H1 (cell line): ENCODE data around the gene IGSF9. TPM values are rescaled to one million over a fixed set of nuclear protein-coding genes. Genes with fewer than 3 reads are reported as not detected.

Experiments
- CTCF ChIA-PET: fragments of 300-600 bp; sonication (Branson Sonifier 250); formaldehyde crosslinking; loops from one replicate; lab custom pipeline; 2021; ENCODE audit not compliant: partially characterized antibody; lab: Charles Lee
- POLR2A ChIA-PET: fragments of 300-600 bp; sonication (Branson Sonifier 250); formaldehyde crosslinking; loops from one replicate; lab custom pipeline; 2021; ENCODE audit warnings: inconsistent platforms; ENCODE audit not compliant: partially characterized antibody; lab: Charles Lee
- DNase-seq, 2 experiments: peaks; one replicate each; pipeline versions ENCODE4 v3.0.0 to v3.0.0-alpha.2; 2010 to 2022; ENCODE audit warnings: low spot score in 2 of 2, low read depth in 1 of 2, mixed read lengths in 1 of 2
- FAIRE-seq: peaks from 2 replicates; lab custom pipeline; 2011; peaks lifted over from hg19 to GRCh38; lab: Jason Lieb, UNC
- H2AFZ ChIP-seq: 2 replicates; pipeline ENCODE4 v1.8.1; 2012; ENCODE audit warnings: low read length, inconsistent platforms
- H2AK5ac ChIP-seq: 2 replicates; pipeline ENCODE4 v1.6.1; 2013; ENCODE audit warnings: low read depth, low read length
- H2BK120ac ChIP-seq: replicated peaks from 2 replicates; pipeline ENCODE3; 2013; ENCODE audit warnings: low read depth, low read length, inconsistent platforms
- H2BK12ac ChIP-seq: 2 replicates; pipeline ENCODE4 v1.6.1; 2013; ENCODE audit warnings: low read depth, low read length
- H2BK15ac ChIP-seq: 2 replicates; pipeline ENCODE4 v1.6.1; 2013; ENCODE audit warnings: low read length
- H2BK20ac ChIP-seq: 2 replicates; pipeline ENCODE4 v1.6.1; 2013; ENCODE audit warnings: low read length
- H2BK5ac ChIP-seq: 2 replicates; pipeline ENCODE4 v1.6.1; 2013; ENCODE audit warnings: low read depth, low read length
- H3K14ac ChIP-seq: 2 replicates; pipeline ENCODE4 v1.6.1; 2013; ENCODE audit warnings: inconsistent platforms; ENCODE audit not compliant: insufficient read length
- H3K18ac ChIP-seq: 2 replicates; pipeline ENCODE4 v1.6.1; 2013; ENCODE audit warnings: low read length; ENCODE audit errors: extremely low read depth
- H3K23ac ChIP-seq: 2 replicates; pipeline ENCODE4 v1.6.1; 2013; ENCODE audit warnings: inconsistent platforms; ENCODE audit not compliant: insufficient read length
- H3K23me2 ChIP-seq: 2 replicates; pipeline ENCODE4 v1.6.1; 2013; ENCODE audit warnings: low read depth, low read length
- H3K27ac ChIP-seq: 2 replicates; pipeline ENCODE4 v1.6.1; 2011; ENCODE audit warnings: low read depth, low read length, inconsistent platforms
- H3K27me3 ChIP-seq, 4 experiments: replicated peaks in 1 of 4; 1 replicate in 1 of 4; 2 replicates in 3 of 4; pipeline versions ENCODE4 v1.6.1 to v1.8.1; 2011 to 2013; ENCODE audit warnings: low read length in 3 of 4, mild to moderate bottlenecking in 3 of 4, inconsistent platforms in 2 of 4, mixed read lengths in 2 of 4, moderate library complexity in 1 of 4; ENCODE audit not compliant: control insufficient read depth in 3 of 4, insufficient read depth in 3 of 4; ENCODE audit errors: extremely low read depth in 1 of 4
- H3K36me3 ChIP-seq, 4 experiments: 2 replicates each; pipeline versions ENCODE4 v1.6.1 to v1.8.1; 2011 to 2013; ENCODE audit warnings: mild to moderate bottlenecking in 4 of 4, low read length in 3 of 4, moderate library complexity in 2 of 4, control low read depth in 1 of 4, inconsistent platforms in 1 of 4; ENCODE audit not compliant: insufficient read depth in 4 of 4, control insufficient read depth in 2 of 4
- H3K4ac ChIP-seq: replicated peaks from 2 replicates; pipeline ENCODE3; 2013; ENCODE audit warnings: low read length, low read depth, mixed read lengths, inconsistent platforms; ENCODE audit not compliant: insufficient read length
- H3K4me1 ChIP-seq, 4 experiments: replicated peaks in 1 of 4; 1 replicate in 1 of 4; 2 replicates in 3 of 4; pipeline versions ENCODE4 v1.6.1 to v1.8.1; 2011 to 2013; ENCODE audit warnings: low read length in 3 of 4, inconsistent platforms in 2 of 4, mixed read lengths in 1 of 4; ENCODE audit not compliant: insufficient read depth in 4 of 4, control insufficient read depth in 3 of 4
- H3K4me2 ChIP-seq, 2 experiments: 2 replicates each; pipeline versions ENCODE4 v1.6.1 to v1.8.1; 2011 to 2013; ENCODE audit warnings: low read depth in 2 of 2, low read length in 2 of 2, control low read depth in 1 of 2, inconsistent platforms in 1 of 2, mild to moderate bottlenecking in 1 of 2; ENCODE audit not compliant: insufficient read depth in 1 of 2
- H3K4me3 ChIP-seq, 4 experiments: fragments of 200-600, 300-600 bp in 1 of 4; sonication (generic), shearing (Covaris generic), sonication (Bioruptor Twin) in 1 of 4; 2 replicates each; pipeline versions ENCODE4 v1.5.1 to v1.8.1; 2011 to 2016; ENCODE audit warnings: low read length in 4 of 4, low read depth in 3 of 4, control low read depth in 2 of 4, inconsistent platforms in 2 of 4, mild to moderate bottlenecking in 2 of 4, mixed read lengths in 1 of 4, moderate library complexity in 1 of 4; ENCODE audit not compliant: insufficient read depth in 2 of 4; ENCODE audit errors: extremely low read depth in 1 of 4
- H3K56ac ChIP-seq: replicated peaks from 2 replicates; pipeline ENCODE3; 2013; ENCODE audit warnings: low read depth, mild to moderate bottlenecking, mixed read lengths, low read length, inconsistent platforms; ENCODE audit not compliant: insufficient read length
- H3K79me1 ChIP-seq: 2 replicates; pipeline ENCODE4 v1.6.1; 2013; ENCODE audit warnings: low read depth, low read length, control low read depth
- H3K79me2 ChIP-seq, 2 experiments: 2 replicates each; pipeline versions ENCODE4 v1.6.1 to v1.8.1; 2012 to 2013; ENCODE audit warnings: low read length in 2 of 2, mild to moderate bottlenecking in 2 of 2, inconsistent platforms in 1 of 2; ENCODE audit not compliant: insufficient read depth in 2 of 2, control insufficient read depth in 1 of 2
- H3K9ac ChIP-seq, 4 experiments: replicated peaks in 1 of 4; 1 replicate in 1 of 4; 2 replicates in 3 of 4; pipeline versions ENCODE4 v1.6.1 to v1.8.1; 2011 to 2013; ENCODE audit warnings: low read depth in 3 of 4, low read length in 3 of 4, control low read depth in 2 of 4, mild to moderate bottlenecking in 2 of 4, moderate library complexity in 2 of 4, inconsistent platforms in 1 of 4; ENCODE audit errors: extremely low read depth in 1 of 4
- H3K9me3 ChIP-seq, 2 experiments: 2 replicates each; pipeline versions ENCODE4 v1.6.1 to v1.8.1; 2012 to 2013; ENCODE audit warnings: mild to moderate bottlenecking in 2 of 2, moderate library complexity in 2 of 2, control low read depth in 1 of 2, inconsistent platforms in 1 of 2, low read depth in 1 of 2, low read length in 1 of 2, mixed read lengths in 1 of 2; ENCODE audit not compliant: insufficient read depth in 2 of 2
- H4K20me1 ChIP-seq, 2 experiments: replicated peaks in 1 of 2; 2 replicates each; pipeline versions ENCODE3 to v1.8.1; 2011 to 2013; ENCODE audit warnings: inconsistent platforms in 2 of 2, low read length in 2 of 2, mild to moderate bottlenecking in 1 of 2; ENCODE audit not compliant: insufficient read depth in 2 of 2, control insufficient read depth in 1 of 2
- H4K5ac ChIP-seq: 2 replicates; pipeline ENCODE4 v1.6.1; 2013; ENCODE audit warnings: low read length, low read depth, mixed read lengths, inconsistent platforms; ENCODE audit not compliant: insufficient read length
- H4K8ac ChIP-seq: 2 replicates; pipeline ENCODE4 v1.8.0; 2013; ENCODE audit warnings: mild to moderate bottlenecking, moderate library complexity, low read length, inconsistent platforms; ENCODE audit not compliant: insufficient read depth; ENCODE audit errors: extremely low read depth
- H4K91ac ChIP-seq: replicated peaks from 2 replicates; pipeline ENCODE3; 2013; ENCODE audit warnings: low read length, mixed read lengths, inconsistent platforms; ENCODE audit not compliant: insufficient read length
- BRCA1 ChIP-seq: IDR thresholded peaks from 2 replicates; pipeline ENCODE4 v1.6.1; 2012; ENCODE audit warnings: low read depth, low read length, improper control_type of control experiment
- CBX8 ChIP-seq: fragments of 300-800, 300-1000 bp; sonication (generic); IDR thresholded peaks from 2 replicates; pipeline ENCODE4 v1.7.1; 2016; ENCODE audit warnings: low read depth, low read length, borderline replicate concordance
- CTCF ChIP-seq, 3 experiments: IDR thresholded peaks; 1 replicate in 2 of 3; 2 replicates in 1 of 3; pipeline versions ENCODE4 v1.5.1 to v1.6.1; 2011; ENCODE audit warnings: low read length in 3 of 3, mild to moderate bottlenecking in 3 of 3, inconsistent platforms in 2 of 3, low read depth in 1 of 3, moderate library complexity in 1 of 3; ENCODE audit not compliant: insufficient read depth in 1 of 3; ENCODE audit errors: control extremely low read depth in 1 of 3
- E2F6 ChIP-seq: IDR thresholded peaks from 2 replicates; pipeline ENCODE4 v1.6.1; 2012; ENCODE audit warnings: inconsistent platforms
- EGR1 ChIP-seq: IDR thresholded peaks from 2 replicates; pipeline ENCODE4 v1.6.1; 2011; ENCODE audit warnings: low read depth, low read length, borderline replicate concordance
- HDAC6 ChIP-seq: IDR thresholded peaks from one replicate; pipeline ENCODE4 v1.7.1; 2012; ENCODE audit warnings: low read depth, mild to moderate bottlenecking, inconsistent platforms, low read length, moderate library complexity
- SAP30 ChIP-seq: fragments of 300-600 bp; sonication (generic); IDR thresholded peaks from 2 replicates; pipeline ENCODE4 v1.7.1; 2012; ENCODE audit warnings: low read length, moderate library complexity, mild to moderate bottlenecking, inconsistent platforms; ENCODE audit not compliant: insufficient read depth, insufficient replicate concordance
- SP1 ChIP-seq: IDR thresholded peaks from 2 replicates; pipeline ENCODE4 v1.6.1; 2011; ENCODE audit warnings: low read depth, low read length
- YY1 ChIP-seq: IDR thresholded peaks from 2 replicates; pipeline ENCODE4 v1.6.1; 2011; ENCODE audit warnings: low read depth, mild to moderate bottlenecking, low read length
- ZNF274 ChIP-seq: IDR thresholded peaks from 2 replicates; pipeline ENCODE4 v1.7.0; 2012; ENCODE audit warnings: low read length, borderline replicate concordance; ENCODE audit errors: extremely low read depth
- WGBS, 2 experiments: shearing (Covaris generic) in 1 of 2; methylation state at CpG; one replicate each; pipeline versions ENCODE4 v1.1.6 to v1.1.7; 2013 to 2015; ENCODE audit warnings: low lambda C conversion rate in 2 of 2, mixed read lengths in 2 of 2, inconsistent platforms in 1 of 2, low coverage in 1 of 2, missing lambda C conversion rate in 1 of 2; ENCODE audit not compliant: insufficient replicate concordance in 2 of 2, insufficient coverage in 1 of 2, insufficient read length in 1 of 2; ENCODE audit errors: extremely low coverage in 1 of 2, missing lambda C conversion rate in 1 of 2; 5-methylcytosine and 5-hydroxymethylcytosine counted together
- polyA plus RNA-seq, 7 experiments: library from polyadenylated mRNA; depleted of rRNA in 3 of 7; stranded (reverse) in 5 of 7; unstranded in 2 of 7; fragments of >200 nt in 5 of 7; fragments of 200-250 nt in 2 of 7; gene quantifications; 1 replicate in 5 of 7; 2 replicates in 1 of 7; 4 replicates in 1 of 7; pipeline versions ENCODE4 v1.2.1 to v1.2.3, GENCODE V29; 2011 to 2013; ENCODE audit warnings: missing spikeins in 2 of 7, mixed read lengths in 2 of 7
- total RNA-seq: library from RNA; stranded (reverse); fragmentation: NEBNext Ultra II Directional; extraction: Animal tissue kit (Norgen Biotek cat#: 25700); gene quantifications from 2 replicates; pipeline ENCODE4 v1.2.1, GENCODE V29; 2021

The IGSF9 gene
- total and polyA plus RNA-seq, 2 of the 8 experiments (the other 6 are each of a cell fraction or from before 2014, with no cell fraction given) = 10.9 to 28.1 TPM

GRCh38 chr1:159880430-159880829 is 65.0 kb downstream of the IGSF9 start:
- CTCF ChIA-PET = interaction anchor here (1.1 to 20.8 kb wide), 9 partner anchors 10 to 166 kb away, joined by 3 to 645 read pairs (median 4); partner anchors contain the start of gene FCRL6
- FAIRE-seq = no peak
- H4K91ac ChIP-seq = no peak overlapping the region

More at GRCh38 chr1:159880430-159880829, 65.0 kb downstream of the IGSF9 start:
- H2AFZ ChIP-seq = no peak overlapping the region
- no peak overlapping the region for H3K4me2 ChIP-seq
- no peak for DNase-seq
- no peaks in the 10 kb centered on the region for H4K20me1 ChIP-seq
- no peaks in the 10 kb centered on the region; the same call in 1 of the 2 replicates for H3K23me2 ChIP-seq
- H2BK5ac ChIP-seq = no peak overlapping the region
- no peak overlapping the region for H3K27ac ChIP-seq
- H2BK15ac ChIP-seq = no peak overlapping the region
- no peak overlapping the region for H4K5ac ChIP-seq
- H3K4me1 ChIP-seq = no peaks in the 10 kb centered on the region
- no peak overlapping the region for H3K14ac ChIP-seq
- no peak overlapping the region for H3K56ac ChIP-seq
- H3K4ac ChIP-seq = no peak overlapping the region
- no peak overlapping the region for H3K9ac ChIP-seq
- H2BK20ac ChIP-seq = no peak overlapping the region
- no peak overlapping the region for H3K18ac ChIP-seq
- H2AK5ac ChIP-seq = no peak overlapping the region
- WGBS, 2 experiments = 89% methylated on average over 3 of the region's 3 CpGs; no CpG with 5 or more reads in 1 of the 2 experiments
- H3K9me3 ChIP-seq = no peaks in the 10 kb centered on the region
- no peak overlapping the region for H2BK120ac ChIP-seq
- TF ChIP-seq CBX8 = no peak
- no peak for TF ChIP-seq SAP30
- TF ChIP-seq YY1 = no peak
- TF ChIP-seq BRCA1 = no peak
- TF ChIP-seq HDAC6 = no peak
- no peak for TF ChIP-seq SP1
- no peak for TF ChIP-seq ZNF274
- TF ChIP-seq EGR1 = no peak
- no peak for TF ChIP-seq CTCF (IDR thresholded peaks at IDR 0.05; ENCODE audit: control extremely low read depth in 1 of 3, insufficient read depth in 1 of 3, low read depth in 1 of 3, low read length in 3 of 3)
- TF ChIP-seq E2F6 = no peak
- no peaks in the 10 kb centered on the region for H3K36me3 ChIP-seq
- no peak overlapping the region for H2BK12ac ChIP-seq
- no peaks in the 10 kb centered on the region; a peak in 1 of 7 replicates for H3K27me3 ChIP-seq
- H4K8ac ChIP-seq = no peak overlapping the region
- H3K79me1 ChIP-seq = no peaks in the 10 kb centered on the region
- POLR2A ChIA-PET = no interaction called here
- H3K4me3 ChIP-seq = no peak overlapping the region
- H3K79me2 ChIP-seq = no peaks in the 10 kb centered on the region
- H3K23ac ChIP-seq = no peak overlapping the region
